ENCODE data around the gene AFAP1L2. TPM values are rescaled to one million over a fixed set of nuclear protein-coding genes. Genes with fewer than 3 reads are reported as not detected.

The AFAP1L2 gene
- total RNA-seq, 1 experiment from 2014 or later, result 1.7 TPM

DNA sequence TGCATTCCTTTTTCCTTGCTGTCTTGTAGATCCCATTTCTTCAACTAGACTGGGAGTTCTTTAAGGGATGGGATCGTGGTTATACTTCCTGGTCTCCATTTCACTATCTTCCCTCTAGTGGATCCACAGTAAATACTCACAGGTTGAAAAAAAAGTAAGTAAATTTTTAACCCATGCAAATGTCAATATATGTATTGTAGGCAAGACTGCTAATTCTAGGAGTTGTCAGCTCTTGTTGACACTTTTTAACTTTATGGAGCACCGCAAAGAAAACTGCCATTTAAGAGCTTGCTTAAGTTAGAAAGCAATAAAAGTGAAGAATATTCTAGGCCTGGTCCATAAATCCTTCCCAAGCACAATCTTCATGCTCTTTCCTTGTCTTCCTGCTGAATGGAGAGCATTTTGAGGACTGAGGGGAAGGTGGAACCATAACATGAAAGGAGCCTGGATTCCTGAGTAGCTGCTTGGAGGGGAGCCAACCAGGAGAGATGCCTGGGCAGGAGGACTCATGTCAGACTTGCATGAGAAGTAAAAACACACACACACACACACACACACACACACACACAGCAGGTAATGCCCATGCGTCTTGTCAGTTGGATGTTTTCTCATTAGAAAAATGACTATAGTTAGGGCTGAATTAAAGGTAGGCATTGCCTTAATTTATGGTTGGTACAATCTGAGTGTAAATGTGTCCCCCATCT is 133.1 kb downstream of the AFAP1L2 start:
- DNase-seq (ENCODE audit: low read depth), result peak; percentile 88

DNA sequence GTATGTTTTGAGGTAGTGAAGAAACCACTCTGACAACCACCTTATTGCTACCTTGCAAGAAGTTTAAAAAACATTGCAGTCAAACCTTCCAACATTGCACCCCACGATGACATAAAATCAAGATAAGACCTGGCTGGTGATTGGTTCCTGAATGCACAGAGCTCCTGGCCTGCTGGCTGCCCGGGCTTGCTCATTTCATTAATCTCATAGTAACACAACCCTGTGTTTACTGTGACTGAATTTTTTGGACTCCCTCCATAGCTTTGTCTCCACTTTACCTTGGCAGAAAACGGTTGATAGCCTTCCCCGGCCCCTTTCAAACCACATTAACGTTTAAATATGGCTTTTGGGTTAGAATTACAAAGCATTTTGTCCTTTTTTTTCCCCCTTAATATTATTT is 137.8 kb downstream of the AFAP1L2 start:
- peak; percentile 87 for DNase-seq (ENCODE audit: low read depth)

DNA sequence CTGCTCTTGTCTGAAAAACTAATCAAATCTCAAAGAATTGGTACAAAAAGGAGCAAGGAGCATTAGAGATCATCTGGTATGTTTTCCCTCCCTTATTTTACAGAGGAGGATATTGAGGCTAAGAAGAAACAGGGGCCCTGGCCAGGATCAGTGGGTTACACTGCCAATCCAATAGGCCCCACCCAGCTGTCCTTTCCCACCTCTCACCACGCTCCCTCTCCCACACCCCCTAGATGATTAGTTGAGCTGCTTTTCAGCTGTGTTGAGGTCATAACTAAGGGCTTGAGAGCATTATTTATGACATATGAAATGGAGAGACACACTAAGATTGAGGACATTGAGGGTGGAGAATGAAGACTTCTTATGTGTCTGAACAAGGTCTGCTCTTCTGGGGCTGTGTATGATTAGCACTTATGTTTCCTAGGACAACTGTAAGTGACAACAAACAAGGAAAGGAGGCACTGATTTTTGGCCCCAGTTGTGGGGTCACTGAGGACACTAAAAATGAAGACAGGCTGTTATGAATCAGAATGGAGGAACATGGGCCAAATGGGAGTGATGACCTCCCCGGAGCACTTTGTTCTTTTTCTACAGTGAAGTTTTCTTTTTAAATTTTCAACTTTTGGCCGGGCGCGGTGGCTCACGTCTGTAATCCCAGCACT is 138.8 kb downstream of the AFAP1L2 start:
- DNase-seq (ENCODE audit: low read depth), result peak; percentile 39

DNA sequence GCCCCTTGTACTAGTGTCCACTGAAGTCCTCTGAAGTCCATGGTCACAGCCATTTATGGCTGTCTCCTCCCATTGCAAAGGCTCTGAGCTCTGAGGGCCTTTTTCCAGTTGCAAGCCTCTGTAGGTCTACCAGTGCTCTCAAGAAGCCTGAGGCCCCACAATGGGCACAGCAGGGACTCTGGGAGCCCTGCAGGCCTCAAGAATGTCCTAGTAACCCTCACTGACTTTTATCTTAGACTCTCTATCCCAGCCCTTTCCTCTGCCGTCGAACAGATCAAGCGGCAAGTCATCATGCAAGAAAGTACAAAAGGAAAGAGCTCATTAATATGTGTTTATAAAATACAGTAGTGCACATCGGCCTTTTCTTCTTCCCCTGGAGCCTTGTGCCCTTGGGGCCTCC is 141.8 kb downstream of the AFAP1L2 start:
- DNase-seq (ENCODE audit: low read depth), result no peak

DNA sequence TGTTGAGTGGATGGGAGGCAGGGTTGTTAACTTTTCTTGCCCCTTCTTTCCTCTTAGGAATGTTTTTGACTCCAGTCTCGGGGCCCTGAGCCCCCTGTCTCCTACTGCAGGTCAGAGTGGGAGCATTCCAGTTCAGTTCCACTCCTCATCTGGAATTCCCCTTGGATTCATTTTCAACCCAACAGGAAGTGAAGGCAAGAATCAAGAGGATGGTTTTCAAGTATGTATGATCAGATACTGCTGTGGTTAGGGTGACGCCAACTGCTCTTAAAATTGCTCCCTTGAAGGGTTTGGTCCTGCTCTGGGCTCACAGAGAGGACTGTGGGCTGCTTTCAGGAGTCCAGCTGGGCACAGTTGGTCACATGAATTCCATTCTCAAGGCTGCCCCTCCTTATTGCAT is 143.2 kb downstream of the AFAP1L2 start:
- peak; percentile 88 for DNase-seq (ENCODE audit: low read depth)

DNA sequence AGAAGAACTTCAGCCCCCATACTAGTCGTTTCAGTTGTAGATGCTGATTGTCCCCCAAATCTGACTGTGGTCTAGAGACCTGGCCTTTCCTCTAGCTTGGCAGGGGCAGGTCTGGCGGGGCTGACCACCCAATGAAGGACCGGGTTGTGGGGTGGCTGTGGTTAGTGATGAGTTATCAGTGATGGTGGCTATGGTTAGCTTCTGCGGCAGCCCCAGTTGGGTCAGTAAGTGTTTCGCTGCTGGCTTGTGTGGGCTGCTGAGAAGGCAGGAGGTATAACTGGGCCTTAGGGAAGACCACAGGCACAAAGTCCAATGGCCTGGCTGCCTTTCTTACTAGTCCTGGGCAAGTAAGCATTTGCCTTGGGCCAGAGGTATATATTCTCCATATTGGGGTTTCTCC is 143.9 kb downstream of the AFAP1L2 start:
- DNase-seq (ENCODE audit: low read depth), result no peak

DNA sequence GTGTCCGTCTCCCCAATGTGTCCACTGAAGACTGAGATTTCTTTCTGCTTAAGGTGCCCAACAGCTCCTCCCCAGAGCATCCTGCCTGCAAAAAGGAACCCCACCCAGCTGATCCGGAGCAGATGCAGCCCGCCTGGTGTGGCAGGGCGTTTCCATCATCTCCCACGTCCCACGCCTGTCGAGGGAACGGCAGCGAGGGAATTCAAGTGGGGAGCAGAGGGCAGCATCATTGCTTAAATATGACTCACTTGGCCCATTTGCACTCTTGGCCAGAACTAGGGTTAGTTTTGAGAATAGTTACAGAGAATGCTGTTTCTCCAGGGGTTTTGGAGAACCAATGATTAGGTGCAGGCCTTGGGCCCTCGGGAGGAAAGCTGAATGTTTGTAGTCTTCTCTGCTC is 144.5 kb downstream of the AFAP1L2 start:
- DNase-seq (ENCODE audit: low read depth), result no peak

DNA sequence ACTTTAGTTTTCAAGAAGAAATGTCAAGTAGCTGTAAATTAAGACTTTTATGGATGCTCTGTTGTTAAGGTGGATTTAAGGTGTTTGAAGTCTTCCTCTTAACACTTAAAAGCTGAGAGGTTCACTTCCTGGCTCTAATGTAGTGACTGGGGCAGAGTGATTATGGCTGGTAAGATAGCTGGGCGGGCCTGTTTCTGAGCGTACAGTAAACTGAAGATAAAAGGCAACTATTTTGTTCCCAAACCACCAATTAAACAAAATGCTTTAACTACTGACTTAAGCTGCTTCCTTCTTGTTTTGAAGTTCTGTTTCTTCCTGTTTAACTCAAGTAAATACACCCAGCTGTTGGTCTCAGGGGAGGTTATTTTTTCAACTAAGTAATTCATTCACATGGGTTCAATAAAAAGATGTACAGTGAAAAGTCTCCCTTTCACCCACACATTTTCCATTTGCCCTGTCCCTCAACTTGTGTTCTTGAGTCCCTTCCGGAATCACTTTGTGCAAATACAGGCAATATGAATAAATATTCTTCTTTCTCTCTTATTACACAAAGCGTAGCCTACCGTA is 145.9 kb downstream of the AFAP1L2 start:
- DNase-seq (ENCODE audit: low read depth), result peak; percentile 31

DNA sequence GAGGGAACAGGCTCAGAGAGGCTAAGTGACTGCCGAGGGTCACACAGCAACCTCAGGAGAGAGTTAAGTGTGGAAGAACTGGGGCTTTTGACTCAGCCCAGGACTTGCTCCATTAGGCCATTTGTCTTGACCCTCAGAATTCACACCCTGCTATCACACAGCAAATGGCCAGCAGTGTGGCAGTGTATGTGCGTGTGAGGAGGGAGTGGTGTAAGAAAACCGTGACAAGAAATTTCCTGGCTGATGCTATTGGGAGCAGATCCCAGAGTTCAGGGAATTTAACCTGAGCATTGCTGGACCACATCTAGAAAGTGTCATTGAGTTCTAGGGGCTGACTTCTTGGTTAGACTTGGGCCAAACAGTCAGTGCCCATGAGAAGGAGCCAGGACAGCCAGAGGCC is 146.8 kb downstream of the AFAP1L2 start:
- DNase-seq (ENCODE audit: low read depth), result no peak

DNA sequence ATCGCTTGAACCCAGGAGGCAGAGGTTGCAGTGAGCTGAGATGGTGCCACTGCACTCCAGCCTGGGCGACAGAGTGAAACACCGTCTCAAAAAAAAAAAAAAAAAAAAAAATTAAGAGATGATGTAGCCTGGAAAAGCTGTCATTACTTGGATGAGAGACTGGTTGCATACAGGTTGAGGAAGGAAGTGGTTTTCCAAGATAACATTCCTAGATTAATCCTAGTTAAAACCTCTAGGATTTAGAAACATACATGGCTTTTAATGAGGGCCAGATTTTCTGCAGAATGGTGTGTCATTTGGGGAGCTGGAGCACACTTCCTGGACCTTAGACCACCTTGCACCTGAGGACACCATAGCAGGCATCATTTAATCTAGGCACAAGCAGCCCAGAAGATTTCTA is 147.5 kb downstream of the AFAP1L2 start:
- peak; percentile 56 for DNase-seq (ENCODE audit: low read depth)

DNA sequence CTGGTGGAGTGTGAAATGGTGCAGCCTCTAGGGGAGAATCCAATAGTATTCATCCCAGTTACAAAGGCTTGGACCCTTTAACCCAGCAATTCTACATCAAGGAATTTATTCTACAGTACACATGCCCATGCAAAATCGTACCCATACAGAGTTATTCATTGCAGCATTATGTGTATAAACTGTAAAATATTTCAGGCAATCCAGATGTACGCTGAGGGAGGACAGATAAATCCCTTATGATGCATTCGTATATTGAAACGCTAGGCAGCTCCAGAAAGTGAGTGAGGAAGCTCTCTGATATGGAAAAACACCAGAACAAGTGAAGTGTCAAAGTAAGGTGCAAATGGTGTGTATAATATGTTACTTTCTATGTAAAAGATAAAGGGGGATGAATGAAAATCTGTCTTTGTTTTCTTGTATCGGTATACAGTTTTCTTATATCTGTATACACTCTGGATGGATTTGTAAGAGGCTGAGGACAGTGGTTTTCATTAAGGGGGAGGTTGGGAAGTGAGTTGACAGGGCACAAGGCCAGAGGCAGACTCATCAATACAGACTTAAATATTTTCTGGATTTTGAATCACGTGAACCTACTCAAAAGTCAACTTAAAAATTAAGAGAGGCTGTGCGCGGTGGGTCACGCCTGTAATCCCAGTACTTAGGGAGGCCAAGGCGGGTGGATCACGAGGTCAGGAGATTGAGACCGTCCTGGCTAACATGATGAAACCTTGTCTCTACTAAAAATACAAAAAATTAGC is 148.1 kb downstream of the AFAP1L2 start:
- no peak for DNase-seq (ENCODE audit: low read depth)

DNA sequence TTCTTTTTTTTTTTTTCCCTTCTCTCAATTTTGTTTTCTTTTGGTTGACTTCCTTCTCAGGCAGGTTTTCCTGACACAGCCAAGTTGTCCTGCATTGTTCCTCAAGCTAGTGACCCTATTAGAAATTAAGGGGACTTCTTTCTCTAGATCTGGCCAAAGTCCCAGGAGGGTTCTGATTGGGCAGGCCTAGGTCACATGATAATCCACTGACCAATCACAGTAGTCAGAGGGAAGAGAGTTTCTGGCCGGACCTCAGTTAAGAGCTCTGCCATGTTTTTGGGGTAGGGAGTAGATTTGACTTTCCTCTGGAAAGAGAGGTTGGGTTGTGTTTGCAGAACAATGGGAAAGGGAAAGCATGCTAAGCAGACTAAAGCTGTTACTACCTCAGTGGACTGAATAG is 149.1 kb downstream of the AFAP1L2 start:
- DNase-seq (ENCODE audit: low read depth), result no peak

DNA sequence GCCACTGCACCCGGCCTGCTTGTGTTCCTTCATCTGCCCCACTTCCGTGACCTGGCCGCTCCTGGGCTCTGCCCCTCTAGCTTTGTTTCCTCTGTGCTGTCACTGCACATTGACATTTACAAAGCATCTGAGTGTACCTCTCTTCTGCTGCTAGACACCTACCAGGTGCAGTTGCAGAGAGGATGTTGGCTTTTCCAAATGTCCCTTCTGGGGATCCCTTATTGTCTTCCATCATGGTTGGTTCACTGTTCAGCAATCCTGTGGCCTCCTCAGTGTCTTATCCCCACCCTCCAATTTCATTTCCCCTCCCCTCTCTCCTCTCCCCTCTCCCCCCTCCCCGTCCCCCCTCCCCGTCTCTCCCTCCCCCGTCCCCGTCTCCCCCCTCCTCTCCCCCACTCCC is 151.4 kb downstream of the AFAP1L2 start:
- DNase-seq (ENCODE audit: low read depth), result no peak

DNA sequence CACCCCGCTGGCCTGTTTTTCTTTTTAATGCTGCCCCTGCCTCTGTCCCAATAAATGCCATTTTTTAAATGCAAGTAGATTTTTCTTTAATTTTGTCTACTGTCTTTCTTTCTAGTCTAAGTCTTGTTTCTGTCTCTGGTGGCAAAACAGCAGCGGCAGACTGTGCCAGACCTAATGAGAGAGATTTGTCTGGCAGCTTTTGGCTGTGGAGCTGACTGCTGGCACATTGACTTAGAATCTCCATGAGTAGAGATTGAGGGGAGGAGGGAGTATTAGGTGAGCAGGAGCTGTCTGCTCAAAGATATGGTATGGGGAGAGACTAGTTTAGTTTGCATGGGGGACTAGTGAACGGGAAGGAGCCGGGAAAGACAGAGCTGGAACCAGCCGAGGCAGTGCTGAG is 152.2 kb downstream of the AFAP1L2 start:
- DNase-seq (ENCODE audit: low read depth), result no peak

DNA sequence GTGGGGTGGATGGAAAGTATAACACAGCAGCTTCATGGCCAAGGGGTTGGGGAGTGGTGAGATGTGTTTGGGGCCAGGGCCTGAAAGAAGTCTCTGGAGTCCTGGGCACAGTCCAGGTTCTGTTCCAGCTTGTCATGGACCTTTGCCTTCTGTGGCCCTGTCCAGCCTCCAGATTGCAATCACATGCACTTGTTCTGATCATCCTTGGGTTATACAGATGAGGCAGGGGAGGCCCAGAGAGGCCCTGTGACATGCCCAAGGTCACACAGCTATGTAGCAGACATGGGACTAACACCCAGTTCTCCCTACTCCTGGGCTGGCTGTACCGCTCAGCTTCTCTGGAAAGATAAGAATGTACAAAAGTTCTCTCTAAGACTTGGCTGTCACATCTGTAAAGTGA is 153.6 kb downstream of the AFAP1L2 start:
- no peak for DNase-seq (ENCODE audit: low read depth)

DNA sequence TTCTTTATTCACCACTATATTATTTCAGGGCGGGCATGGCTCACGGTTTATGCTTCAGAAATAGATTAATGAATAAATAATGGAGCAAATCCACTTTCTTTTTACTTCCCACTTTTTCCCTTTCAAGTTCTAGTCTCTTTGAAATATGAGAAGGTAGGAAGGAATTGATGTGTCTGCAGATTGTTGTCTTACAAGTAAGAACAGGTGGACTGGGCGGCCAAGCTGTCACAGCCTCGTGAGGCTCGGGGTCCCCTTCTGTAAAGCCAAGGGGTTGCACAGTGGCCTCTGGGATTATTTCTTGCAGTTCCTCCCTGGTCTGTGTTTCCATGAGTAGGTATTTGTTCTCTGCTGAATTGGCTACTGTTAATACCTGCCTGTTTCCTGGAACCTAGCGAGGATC is 154.1 kb downstream of the AFAP1L2 start:
- DNase-seq (ENCODE audit: low read depth), result no peak

DNA sequence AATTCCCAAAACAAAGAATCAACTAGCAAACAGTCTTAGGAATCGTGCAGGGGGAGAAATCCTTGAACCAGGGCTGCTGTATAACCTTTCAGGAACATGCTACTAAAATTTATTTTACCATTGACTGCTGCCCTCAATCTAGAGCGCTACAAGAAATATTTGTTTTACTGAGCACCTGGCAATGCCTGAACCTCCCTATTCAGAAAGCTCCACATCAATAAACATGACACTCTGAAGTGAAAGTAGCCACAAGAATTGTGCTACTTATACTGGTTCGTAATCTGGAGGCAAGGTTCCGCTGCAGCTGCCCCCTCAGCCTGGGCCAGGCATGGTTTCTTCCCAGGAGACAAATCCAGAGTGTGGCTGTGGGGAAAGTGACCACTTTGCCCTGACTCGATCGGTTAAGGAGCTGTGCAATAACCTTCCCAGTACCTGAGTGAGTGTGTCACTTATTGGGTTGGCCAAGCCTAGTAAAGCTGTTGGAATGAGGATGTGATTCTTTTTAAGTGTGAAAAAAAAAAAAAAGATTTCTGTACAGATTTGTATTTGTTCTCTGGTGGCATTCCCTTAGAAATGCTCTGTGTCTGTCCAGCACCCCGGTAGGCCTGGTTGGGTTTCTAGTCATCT is 157.5 kb downstream of the AFAP1L2 start:
- DNase-seq (ENCODE audit: low read depth), result peak; percentile 51

DNA sequence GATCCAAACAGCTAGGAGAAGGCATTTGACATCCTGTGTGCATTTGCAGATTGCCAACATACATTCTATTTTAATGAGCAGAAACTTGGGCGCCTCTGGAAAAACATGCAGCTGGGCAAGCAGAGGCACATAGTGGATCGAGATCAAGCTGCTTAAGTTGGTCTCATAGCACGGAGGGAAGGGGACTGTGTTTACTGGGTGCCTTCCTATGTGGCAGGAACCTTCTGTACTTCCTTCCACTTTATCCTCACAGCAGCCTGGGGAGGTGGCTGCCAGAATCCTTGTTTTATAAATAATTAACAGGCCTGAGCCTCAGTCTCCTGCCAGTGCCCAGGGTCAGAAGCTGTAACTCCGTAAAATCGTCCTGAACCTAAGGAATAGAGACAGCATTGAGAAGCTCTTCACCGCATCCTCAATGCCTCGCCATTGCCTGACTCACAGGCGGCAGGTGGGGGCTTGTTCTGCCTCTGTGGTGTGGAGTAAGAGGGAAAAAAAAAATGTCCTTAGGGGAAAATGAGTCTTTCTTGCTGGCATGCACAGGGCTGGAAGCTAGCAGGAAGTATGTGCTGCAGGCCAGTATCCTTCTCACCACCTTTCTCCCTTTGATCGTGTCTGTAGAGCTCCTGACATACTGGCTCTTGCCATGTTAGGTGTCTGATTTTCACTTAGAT is 159.0 kb downstream of the AFAP1L2 start:
- peak; percentile 84 for DNase-seq (ENCODE audit: low read depth)

Data from M059J (cell line).